Rectal smooth muscle tissue (tissue), 1 donor: ENCODE measurements around the gene FBXL13.
A peak's percentile ranks its signal among the peaks of the same experiment; 100 is the strongest.
"Not testable (repeated sequence)": the region's sequence is repeated elsewhere in the genome, so short reads cannot be mapped to it uniquely, and the experiment has no call there.

Experiments used
- H3K27ac ChIP-seq: one replicate; pipeline ENCODE4 v1.7.0; 2013; ENCODE audit warnings: low read depth, low read length, inconsistent platforms
- H3K27me3 ChIP-seq: one replicate; pipeline ENCODE4 v1.7.0; 2013; ENCODE audit warnings: low read length; ENCODE audit not compliant: control insufficient read depth, insufficient read depth
- H3K36me3 ChIP-seq: one replicate; pipeline ENCODE4 v1.7.0; 2013; ENCODE audit warnings: low read length; ENCODE audit not compliant: control insufficient read depth, insufficient read depth
- H3K4me1 ChIP-seq: one replicate; pipeline ENCODE4 v1.7.0; 2013; ENCODE audit warnings: low read length; ENCODE audit not compliant: control insufficient read depth, insufficient read depth
- H3K4me3 ChIP-seq: one replicate; pipeline ENCODE4 v1.7.0; 2013; ENCODE audit warnings: low read length
- H3K9ac ChIP-seq: one replicate; pipeline ENCODE4 v1.7.0; 2013; ENCODE audit warnings: low read length

Gene FBXL13

GRCh38 chr7:102917436-102918353 is 156.9 kb downstream of the FBXL13 start:
- H3K36me3 ChIP-seq: no peaks in the 10 kb centered on the region
- H3K4me3 ChIP-seq: no peak overlapping the region
- no peaks in the 10 kb centered on the region for H3K4me1 ChIP-seq
- no peak overlapping the region for H3K9ac ChIP-seq
- H3K27me3 ChIP-seq: no peaks in the 10 kb centered on the region
- no peak overlapping the region for H3K27ac ChIP-seq

- H3K27ac ChIP-seq: no peak overlapping the region
- H3K4me3 ChIP-seq: no peak overlapping the region
- no peaks in the 10 kb centered on the region for H3K27me3 ChIP-seq
- no peaks in the 10 kb centered on the region for H3K4me1 ChIP-seq
- H3K36me3 ChIP-seq: no peaks in the 10 kb centered on the region
- no peak overlapping the region for H3K9ac ChIP-seq
These were observed 157.7 kb downstream of the FBXL13 start for GRCh38 chr7:102916881-102917280.

- no peaks in the 10 kb centered on the region for H3K36me3 ChIP-seq
- no peak overlapping the region for H3K9ac ChIP-seq
- no peak overlapping the region for H3K4me3 ChIP-seq
- H3K4me1 ChIP-seq: no peaks in the 10 kb centered on the region
- H3K27me3 ChIP-seq: no peaks in the 10 kb centered on the region
- no peak overlapping the region for H3K27ac ChIP-seq
These were observed 158.2 kb downstream of the FBXL13 start for GRCh38 chr7:102916426-102916825.

GRCh38 chr7:102914585-102914984 is 160.0 kb downstream of the FBXL13 start:
- Histone ChIP-seq H3K4me3 (no peak overlapping the region), H3K27me3 (no peaks in the 10 kb centered on the region), H3K4me1 (no peaks in the 10 kb centered on the region), H3K9ac (no peak overlapping the region), H3K36me3 (no peaks in the 10 kb centered on the region), H3K27ac (no peak overlapping the region)

GRCh38 chr7:102913826-102914225 is 160.8 kb downstream of the FBXL13 start:
- Histone ChIP-seq H3K4me1 (no peaks in the 10 kb centered on the region), H3K4me3 (no peak overlapping the region), H3K27me3 (no peaks in the 10 kb centered on the region), H3K36me3 (no peaks in the 10 kb centered on the region), H3K27ac (no peak overlapping the region), H3K9ac (no peak overlapping the region)

- H3K4me1 ChIP-seq: no peaks in the 10 kb centered on the region
- H3K27me3 ChIP-seq: no peaks in the 10 kb centered on the region
- peak within 1 kb of the TSS; percentile 14 for H3K4me3 ChIP-seq
- H3K36me3 ChIP-seq: no peaks in the 10 kb centered on the region
- no peak within 1 kb of the TSS for H3K9ac ChIP-seq
- H3K27ac ChIP-seq: no peak within 1 kb of the TSS
These were observed 161.9 kb downstream of the FBXL13 start, which contains the start of gene LRRC17 for GRCh38 chr7:102912742-102913141. TSS of gene LRRC17 (plus strand) at chr7:102913000. CDS start at chr7:102933914, 20,914 bp downstream.

GRCh38 chr7:102908676-102909075 is 165.9 kb downstream of the FBXL13 start:
- no peaks in the 10 kb centered on the region for H3K27me3 ChIP-seq
- no peak overlapping the region for H3K9ac ChIP-seq
- no peak overlapping the region for H3K4me3 ChIP-seq
- no peaks in the 10 kb centered on the region for H3K4me1 ChIP-seq
- no peaks in the 10 kb centered on the region for H3K36me3 ChIP-seq
- H3K27ac ChIP-seq: no peak overlapping the region

GRCh38 chr7:102903576-102903975 is 171.0 kb downstream of the FBXL13 start:
- not testable (repeated sequence) for H3K36me3 ChIP-seq, H3K27ac ChIP-seq, H3K9ac ChIP-seq, H3K4me3 ChIP-seq, H3K27me3 ChIP-seq, H3K4me1 ChIP-seq

GRCh38 chr7:102902052-102902451 is 172.5 kb downstream of the FBXL13 start:
- H3K27me3 ChIP-seq, H3K9ac ChIP-seq, H3K36me3 ChIP-seq, H3K4me1 ChIP-seq, H3K27ac ChIP-seq, H3K4me3 ChIP-seq: not testable (repeated sequence)

GRCh38 chr7:102898532-102898859 is 176.1 kb downstream of the FBXL13 start:
- Histone ChIP-seq H3K27me3 (no peaks in the 10 kb centered on the region), H3K27ac (no peak overlapping the region), H3K4me3 (no peak overlapping the region), H3K36me3 (no peaks in the 10 kb centered on the region), H3K4me1 (peaks cover 7% of the 10 kb centered on the region), H3K9ac (no peak overlapping the region)

GRCh38 chr7:102897856-102898531 is 176.6 kb downstream of the FBXL13 start:
- no peaks in the 10 kb centered on the region for H3K27me3 ChIP-seq
- H3K9ac ChIP-seq: no peak overlapping the region
- no peaks in the 10 kb centered on the region for H3K36me3 ChIP-seq
- peaks cover 7% of the 10 kb centered on the region for H3K4me1 ChIP-seq
- H3K4me3 ChIP-seq: no peak overlapping the region
- H3K27ac ChIP-seq: no peak overlapping the region

- Histone ChIP-seq H3K4me1 (peaks cover 7% of the 10 kb centered on the region), H3K27ac (no peak overlapping the region), H3K27me3 (no peaks in the 10 kb centered on the region), H3K9ac (no peak overlapping the region), H3K36me3 (no peaks in the 10 kb centered on the region), H3K4me3 (no peak overlapping the region)
These were observed 177.4 kb downstream of the FBXL13 start for GRCh38 chr7:102897211-102897631.
